ENCODE measurements around the gene TTC12. TPM values are rescaled to one million over a fixed set of nuclear protein-coding genes. Genes with fewer than 3 reads are reported as not detected.

The TTC12 gene
- total RNA-seq, 1 donor from 2014 or later, result 7.8 TPM

GRCh38 chr11:113315811-113316210 lies 1.4 kb downstream of the TTC12 start:
- no peak overlapping the region for H3K27ac Mint-ChIP-seq (ENCODE audit: unreplicated experiment)
- no peak for TF ChIP-seq CTCF (IDR thresholded peaks at IDR 0.05)

GRCh38 chr11:113316256-113316655 lies 1.9 kb downstream of the TTC12 start:
- peaks cover 15% of the 10 kb centered on the region for H3K4me1 Mint-ChIP-seq (ENCODE audit: low read depth)
- no peaks in the 10 kb centered on the region for H3K9me3 Mint-ChIP-seq (ENCODE audit: low read depth)
- H3K27me3 Mint-ChIP-seq (ENCODE audit: low read depth), result no peaks in the 10 kb centered on the region
- TF ChIP-seq CTCF (IDR thresholded peaks at IDR 0.05), result no peak
- no peak for DNase-seq (ENCODE audit: low spot score)
- H3K27ac Mint-ChIP-seq (ENCODE audit: unreplicated experiment), result no peak overlapping the region
- H3K36me3 Mint-ChIP-seq (ENCODE audit: low read depth), result peaks cover 12% of the 10 kb centered on the region
- H3K4me3 Mint-ChIP-seq (ENCODE audit: unreplicated experiment), result no peak overlapping the region

More at GRCh38 chr11:113315811-113316210, 1.4 kb downstream of the TTC12 start:
- Mint-ChIP-seq H3K9me3 (ENCODE audit: low read depth) (no peaks in the 10 kb centered on the region), H3K4me1 (ENCODE audit: low read depth) (peaks cover 15% of the 10 kb centered on the region), H3K4me3 (ENCODE audit: unreplicated experiment) (peak overlapping the region; percentile 82), H3K27me3 (ENCODE audit: low read depth) (no peaks in the 10 kb centered on the region), H3K36me3 (ENCODE audit: low read depth) (peaks cover 12% of the 10 kb centered on the region)
- DNase-seq (ENCODE audit: low spot score), result no peak

- H3K36me3 Mint-ChIP-seq (ENCODE audit: low read depth), result peaks cover 12% of the 10 kb centered on the region
- no peaks in the 10 kb centered on the region for H3K27me3 Mint-ChIP-seq (ENCODE audit: low read depth)
- peaks cover 15% of the 10 kb centered on the region for H3K4me1 Mint-ChIP-seq (ENCODE audit: low read depth)
- no peak overlapping the region for H3K4me3 Mint-ChIP-seq (ENCODE audit: unreplicated experiment)
- no peak for DNase-seq (ENCODE audit: low spot score)
- TF ChIP-seq CTCF (IDR thresholded peaks at IDR 0.05), result no peak
- H3K9me3 Mint-ChIP-seq (ENCODE audit: low read depth), result no peaks in the 10 kb centered on the region
- H3K27ac Mint-ChIP-seq (ENCODE audit: unreplicated experiment), result no peak overlapping the region
Measured at GRCh38 chr11:113317339-113317738, 3.0 kb downstream of the TTC12 start.

GRCh38 chr11:113319085-113319484 lies 4.7 kb downstream of the TTC12 start:
- peaks cover 12% of the 10 kb centered on the region for H3K36me3 Mint-ChIP-seq (ENCODE audit: low read depth)
- H3K4me1 Mint-ChIP-seq (ENCODE audit: low read depth), result peaks cover 9% of the 10 kb centered on the region
- H3K27ac Mint-ChIP-seq (ENCODE audit: unreplicated experiment), result no peak overlapping the region
- no peak overlapping the region for H3K4me3 Mint-ChIP-seq (ENCODE audit: unreplicated experiment)
- no peaks in the 10 kb centered on the region for H3K27me3 Mint-ChIP-seq (ENCODE audit: low read depth)
- no peak for TF ChIP-seq CTCF (IDR thresholded peaks at IDR 0.05)
- no peak for DNase-seq (ENCODE audit: low spot score)
- no peaks in the 10 kb centered on the region for H3K9me3 Mint-ChIP-seq (ENCODE audit: low read depth)

GRCh38 chr11:113322158-113322557 lies 7.8 kb downstream of the TTC12 start:
- Mint-ChIP-seq H3K4me1 (ENCODE audit: low read depth) (no peaks in the 10 kb centered on the region), H3K36me3 (ENCODE audit: low read depth) (peaks cover 12% of the 10 kb centered on the region), H3K27ac (ENCODE audit: unreplicated experiment) (no peak overlapping the region), H3K4me3 (ENCODE audit: unreplicated experiment) (no peak overlapping the region), H3K9me3 (ENCODE audit: low read depth) (no peaks in the 10 kb centered on the region), H3K27me3 (ENCODE audit: low read depth) (no peaks in the 10 kb centered on the region)
- no peak for TF ChIP-seq CTCF (IDR thresholded peaks at IDR 0.05)
- no peak for DNase-seq (ENCODE audit: low spot score)

Data from chondrocyte (in vitro differentiated cells).